GM18868 (cell line): ENCODE data around the gene RAB36.

Experiments used
- ATAC-seq: cut with Tn5 transposase; IDR thresholded peaks from one replicate; pipeline ENCODE4 v1.9.1; 2021; ENCODE audit warnings: mild to moderate bottlenecking, moderate library complexity; ENCODE audit not compliant: unreplicated experiment

Gene RAB36

GRCh38 chr22:23108249-23109078 is 36.8 kb upstream of the RAB36 start:
- ATAC-seq = no peak

DNA sequence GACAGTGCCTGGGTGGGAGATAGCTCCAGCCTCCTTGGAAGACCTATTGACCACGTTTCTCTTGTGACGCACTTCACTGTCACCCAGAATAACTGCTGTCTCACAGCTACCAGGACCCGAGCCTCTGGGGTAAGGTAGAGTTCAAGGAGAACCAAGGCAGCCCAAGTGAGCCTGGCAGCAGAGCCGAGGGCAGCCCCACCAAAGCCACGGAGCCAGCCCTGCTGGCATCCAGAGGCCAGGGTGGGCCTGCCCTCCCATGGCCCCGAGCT is 36.3 kb upstream of the RAB36 start:
- no peak for ATAC-seq

GRCh38 chr22:23109441-23109978 is 35.8 kb upstream of the RAB36 start:
- no peak for ATAC-seq

DNA sequence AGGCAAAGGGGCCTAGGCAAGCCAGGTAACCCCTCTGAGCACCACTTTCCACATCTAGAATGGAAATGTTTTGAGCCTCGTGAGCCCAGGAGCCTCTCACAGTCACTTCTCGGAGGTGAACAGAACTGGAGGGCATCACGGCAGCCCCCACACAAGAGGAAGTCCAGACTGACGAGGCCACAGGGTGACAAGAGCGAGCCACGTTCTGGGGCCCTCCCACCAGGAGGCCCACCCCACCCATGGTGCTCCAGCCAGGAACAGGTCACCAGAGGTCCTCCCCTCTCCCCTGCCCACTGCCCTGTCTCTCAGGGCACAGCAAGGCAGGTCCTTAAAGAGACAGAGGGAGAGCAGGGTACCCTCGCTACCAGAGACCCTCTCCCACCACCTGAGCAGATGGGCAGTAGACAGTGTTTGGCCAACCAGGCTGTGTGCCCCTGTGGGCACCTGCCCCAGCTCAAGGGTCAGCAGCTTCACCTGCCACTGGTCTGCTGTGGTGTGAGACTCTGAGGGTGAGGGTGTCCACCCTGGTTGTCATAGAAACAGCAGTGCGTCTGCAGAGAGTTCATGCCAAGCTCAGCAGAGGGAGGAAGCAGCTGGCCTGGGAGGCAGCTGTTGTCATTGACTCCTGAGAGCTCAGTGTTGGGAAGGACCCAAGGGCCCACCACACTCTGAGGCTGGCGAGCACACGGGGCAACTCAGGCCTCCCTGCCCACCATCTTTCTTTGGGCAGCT is 34.9 kb upstream of the RAB36 start:
- no peak for ATAC-seq

- ATAC-seq = no peak
Measured at GRCh38 chr22:23110922-23111527, 34.3 kb upstream of the RAB36 start.

- no peak for ATAC-seq
Measured at GRCh38 chr22:23112472-23113012, 32.7 kb upstream of the RAB36 start.

- no peak for ATAC-seq
Measured at GRCh38 chr22:23113067-23113846, 32.0 kb upstream of the RAB36 start.

GRCh38 chr22:23113847-23114720 is 31.2 kb upstream of the RAB36 start:
- no peak for ATAC-seq

- no peak for ATAC-seq
Measured at GRCh38 chr22:23114721-23115020, 30.6 kb upstream of the RAB36 start.

DNA sequence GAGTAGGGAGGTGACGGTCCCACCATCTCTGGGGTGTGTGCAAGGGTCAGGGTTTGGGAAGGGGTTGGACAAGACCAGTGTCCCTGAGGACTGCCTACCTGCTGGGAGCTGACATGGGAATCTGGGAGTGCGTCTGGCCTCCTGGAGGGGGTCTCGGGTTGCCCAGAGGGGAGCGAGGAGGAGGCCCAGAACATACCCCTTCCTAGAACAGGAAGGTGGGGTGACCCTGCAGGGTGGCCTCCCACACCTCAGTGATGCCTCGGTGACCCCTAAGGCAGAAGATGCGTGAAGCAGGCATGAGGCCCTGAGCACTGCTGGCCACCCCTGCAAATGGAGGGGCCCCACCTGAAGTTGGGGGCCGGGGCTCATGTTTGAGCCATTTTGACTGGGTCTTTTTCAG is 29.9 kb upstream of the RAB36 start:
- ATAC-seq = no peak

DNA sequence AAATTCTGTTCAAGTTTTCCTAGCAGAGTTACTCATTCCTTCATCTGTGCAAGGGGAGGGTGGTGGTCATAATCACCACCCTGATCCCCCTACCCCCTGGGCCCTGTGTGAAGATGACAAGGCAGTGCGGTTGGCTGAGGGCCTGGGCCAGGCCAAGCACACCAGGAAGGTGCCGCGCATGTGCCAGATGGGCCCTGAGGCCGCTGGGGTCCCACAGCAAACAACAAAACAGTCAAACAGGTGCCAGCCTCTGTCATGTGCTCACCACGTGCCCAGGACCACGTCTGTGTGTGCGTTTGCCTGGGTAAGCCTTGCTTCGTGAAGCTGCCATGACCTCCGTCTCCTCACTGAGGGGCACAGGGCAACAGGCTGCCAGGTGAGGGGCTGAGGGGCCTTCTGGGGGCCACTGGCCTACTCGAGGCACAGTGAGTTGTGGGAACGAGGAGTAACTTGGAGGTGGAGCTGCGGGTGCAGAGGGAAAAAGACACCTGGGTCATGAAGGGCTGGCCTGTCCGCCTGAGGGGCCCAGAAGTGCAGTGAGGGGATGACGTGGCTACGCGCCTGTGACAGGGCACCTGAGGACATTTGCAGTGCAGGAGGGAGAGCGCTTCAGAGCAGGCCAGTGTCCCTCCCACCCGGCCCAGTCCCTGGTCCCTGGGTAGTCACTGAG is 29.3 kb upstream of the RAB36 start:
- ATAC-seq = no peak

- ATAC-seq = no peak
Measured at GRCh38 chr22:23116506-23117263, 28.6 kb upstream of the RAB36 start.

DNA sequence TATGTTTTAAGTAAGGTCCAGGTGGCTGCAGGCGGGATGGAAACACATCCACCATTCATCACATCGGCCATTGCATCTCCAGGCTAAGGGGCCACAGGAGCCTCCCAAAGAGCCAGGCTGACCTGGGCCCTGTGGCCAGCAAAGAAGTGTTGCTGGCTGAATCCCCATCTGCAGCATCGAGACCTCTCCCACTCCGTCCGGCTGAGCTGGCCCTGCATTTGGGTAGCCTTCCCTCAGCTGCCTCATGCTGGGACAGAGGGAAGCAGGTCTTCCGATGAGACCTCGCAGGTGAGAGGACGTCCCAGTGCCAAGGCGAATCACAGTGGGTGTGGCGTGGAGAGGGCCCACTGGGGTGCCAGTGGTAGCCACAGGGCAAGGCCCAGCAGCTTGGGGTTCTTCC is 28.0 kb upstream of the RAB36 start:
- ATAC-seq = no peak

DNA sequence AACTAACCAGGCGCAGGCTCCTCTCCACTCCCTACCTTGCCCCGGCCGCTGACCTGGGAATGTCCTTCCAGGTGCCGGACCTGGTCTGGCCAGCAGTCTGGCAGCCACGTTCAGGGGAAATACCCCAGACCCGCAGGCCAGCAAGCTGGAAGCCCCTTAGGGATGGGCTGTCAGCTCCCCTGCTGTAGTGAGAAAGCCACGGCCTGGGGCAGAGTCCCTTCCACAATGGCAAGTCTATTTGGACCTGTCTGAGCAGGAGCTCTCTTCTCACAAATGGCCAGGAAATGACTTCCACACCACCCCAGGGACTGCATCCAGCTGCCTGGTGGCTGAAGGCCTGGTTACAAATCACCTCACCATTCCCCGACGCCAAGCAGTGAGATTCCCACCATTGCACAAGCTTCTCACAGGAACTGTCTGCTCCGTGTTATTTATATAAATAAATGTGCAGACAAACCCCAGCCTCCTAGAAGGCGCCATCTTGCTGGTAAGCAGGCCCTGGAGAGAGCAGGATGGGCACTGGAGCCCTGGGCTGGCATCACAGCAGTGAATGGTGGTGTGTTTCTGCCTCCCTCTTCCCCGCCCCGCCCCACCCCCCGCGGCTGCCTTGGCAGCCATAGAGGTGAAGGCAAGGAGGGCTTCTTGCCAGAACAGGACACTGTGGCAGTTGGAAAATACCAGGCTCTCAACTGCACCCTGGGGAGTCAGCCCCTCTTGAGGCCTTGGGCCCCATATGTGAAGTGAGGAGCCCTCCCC is 27.2 kb upstream of the RAB36 start:
- ATAC-seq = no peak

GRCh38 chr22:23118647-23119493 is 26.4 kb upstream of the RAB36 start:
- ATAC-seq = no peak

DNA sequence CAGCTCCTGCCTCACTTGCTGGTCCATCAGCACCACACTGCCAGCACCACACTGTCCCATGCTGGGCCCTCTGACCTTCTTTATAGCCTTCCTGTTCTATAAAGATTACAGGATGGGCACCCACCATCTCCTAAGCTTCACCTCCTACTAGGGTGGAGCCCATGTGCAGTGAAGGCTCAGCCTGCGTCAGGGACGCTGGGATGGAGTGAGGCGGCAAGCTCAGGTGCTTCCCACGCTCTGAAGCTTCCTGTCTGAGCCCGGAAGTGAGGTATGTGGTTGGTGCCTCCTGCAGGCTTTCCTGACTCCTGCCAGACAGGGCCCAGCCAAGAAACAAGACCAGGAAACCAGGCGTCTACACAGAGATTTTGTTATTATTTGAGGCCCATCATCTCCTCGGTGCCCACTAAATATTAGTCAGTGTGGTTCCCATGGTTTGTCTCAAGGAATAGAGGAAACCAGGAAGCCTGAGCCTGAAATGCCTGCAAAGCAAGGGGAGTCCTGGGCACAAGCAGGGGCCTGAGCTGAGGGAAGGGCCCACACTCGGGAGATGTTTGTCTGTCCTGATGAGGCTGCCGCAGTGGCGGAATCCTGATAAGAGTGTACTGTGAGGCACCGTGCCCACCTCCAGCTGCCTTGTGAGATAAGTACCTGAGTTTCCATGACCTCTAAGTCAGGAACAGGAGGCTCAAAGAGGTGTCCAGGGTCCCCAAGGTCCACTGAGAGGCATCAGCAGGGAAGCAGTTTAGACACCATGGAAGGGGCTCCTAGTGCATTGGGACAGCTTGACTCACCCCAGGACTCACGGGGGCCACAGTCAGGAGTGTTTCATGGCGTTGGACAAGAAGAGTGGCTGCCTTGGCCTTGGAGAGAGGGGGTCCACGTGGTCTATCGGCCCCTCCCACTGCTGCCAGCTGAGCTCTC is 25.5 kb upstream of the RAB36 start:
- no peak for ATAC-seq
